SK-N-SH treated with all-trans-retinoic acid at 6 μM for 48 hours (cell line): ENCODE measurements around the gene YWHAB.

Experiments used
- RARB ChIP-seq: fragments of 250-450 bp; sonication (Bioruptor Pico); IDR thresholded peaks from 2 replicates; pipeline ENCODE4 v1.8.0; 2021; ENCODE audit warnings: mild to moderate bottlenecking, moderate library complexity
- TCF4 ChIP-seq: fragments of 250-450 bp; sonication (Bioruptor Pico); IDR thresholded peaks from 2 replicates; pipeline ENCODE4 v1.8.0; 2021; ENCODE audit warnings: mild to moderate bottlenecking, moderate library complexity, borderline replicate concordance
- ZFP3 ChIP-seq: fragments of 250-450 bp; sonication (Bioruptor Pico); IDR thresholded peaks from 2 replicates; pipeline ENCODE4 v1.5.0; 2020; ENCODE audit warnings: mild to moderate bottlenecking, moderate library complexity
- ZNF8 ChIP-seq: fragments of 450-650 bp; formaldehyde crosslinking; IDR thresholded peaks from 2 replicates; pipeline ENCODE4 v1.5.0; 2020; ENCODE audit warnings: mild to moderate bottlenecking, moderate library complexity
- TF ChIP-seq, protein P1 (sequence below): fragments of 250-450 bp; sonication (Bioruptor Pico); IDR thresholded peaks from 2 replicates; pipeline ENCODE4 v1.5.1; 2021; ENCODE audit warnings: mild to moderate bottlenecking, moderate library complexity

DNA sequence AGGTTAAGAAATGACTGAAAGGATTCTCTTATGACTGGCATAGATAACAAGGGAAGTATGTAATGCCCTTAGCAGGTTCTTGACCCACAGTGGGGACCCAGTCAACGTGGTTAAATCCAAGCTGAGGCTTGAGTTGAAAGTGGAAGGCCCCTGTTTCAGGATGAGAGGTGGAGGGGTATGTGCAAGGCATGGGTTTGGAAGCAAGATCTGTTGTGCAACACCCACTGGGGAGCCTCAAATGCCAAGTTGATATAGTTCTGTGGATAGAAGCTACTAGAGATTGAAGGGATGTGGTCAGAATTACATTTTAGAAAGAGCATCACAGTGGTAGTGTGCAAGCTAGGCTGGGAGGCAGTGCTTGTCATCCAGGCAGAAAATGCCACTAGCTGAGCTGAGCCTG, 29.4 kb downstream of the YWHAB start:
- TF ChIP-seq ZFP3 (CRISPR knock-in tag), result no peak
- TF ChIP-seq RARB (CRISPR knock-in tag), result no peak
- TF ChIP-seq, protein P1, sequence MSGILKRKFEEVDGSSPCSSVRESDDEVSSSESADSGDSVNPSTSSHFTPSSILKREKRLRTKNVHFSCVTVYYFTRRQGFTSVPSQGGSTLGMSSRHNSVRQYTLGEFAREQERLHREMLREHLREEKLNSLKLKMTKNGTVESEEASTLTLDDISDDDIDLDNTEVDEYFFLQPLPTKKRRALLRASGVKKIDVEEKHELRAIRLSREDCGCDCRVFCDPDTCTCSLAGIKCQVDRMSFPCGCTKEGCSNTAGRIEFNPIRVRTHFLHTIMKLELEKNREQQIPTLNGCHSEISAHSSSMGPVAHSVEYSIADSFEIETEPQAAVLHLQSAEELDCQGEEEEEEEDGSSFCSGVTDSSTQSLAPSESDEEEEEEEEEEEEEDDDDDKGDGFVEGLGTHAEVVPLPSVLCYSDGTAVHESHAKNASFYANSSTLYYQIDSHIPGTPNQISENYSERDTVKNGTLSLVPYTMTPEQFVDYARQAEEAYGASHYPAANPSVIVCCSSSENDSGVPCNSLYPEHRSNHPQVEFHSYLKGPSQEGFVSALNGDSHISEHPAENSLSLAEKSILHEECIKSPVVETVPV (CRISPR knock-in tag), result no peak
- no peak for TF ChIP-seq ZNF8 (CRISPR knock-in tag)
- TF ChIP-seq TCF4 (CRISPR knock-in tag), result no peak
